Renal cortex interstitium (tissue), 11 donors: ENCODE results near the gene PIGT. TPM values are rescaled to one million over a fixed set of nuclear protein-coding genes. Genes with fewer than 3 reads are reported as not detected.
A peak's percentile ranks its signal among the peaks of the same experiment; 100 is the strongest.

Experiments used
- DNase-seq, 11 donors: peaks; one replicate each; pipeline ENCODE4 v3.0.0-alpha.2; 2013; ENCODE audit warnings: low read depth in 9 of 11, low spot score in 4 of 11; ENCODE audit errors: extremely low read depth in 1 of 11
- polyA plus RNA-seq, 3 donors: library from polyadenylated mRNA; unstranded; fragments of 120-200 nt; gene quantifications; one replicate each; pipeline ENCODE4 v1.2.1, GENCODE V29; 2013; ENCODE audit not compliant: insufficient read length in 3 of 3

PIGT gene
- polyA plus RNA-seq, 3 donors: 74.4 to 98.7 (median 91.9) TPM

GRCh38 chr20:45412653-45413052 is 3.3 kb upstream of the PIGT start:
- no peak for DNase-seq

GRCh38 chr20:45413479-45413878 is 2.5 kb upstream of the PIGT start:
- no peak for DNase-seq

- no peak for DNase-seq
Measured at GRCh38 chr20:45416917-45417316, 976 bp downstream of the PIGT start.

GRCh38 chr20:45419188-45420091 is 3.5 kb downstream of the PIGT start:
- DNase-seq: no peak

- no peak for DNase-seq
Measured at GRCh38 chr20:45420125-45420524, 4.2 kb downstream of the PIGT start.

GRCh38 chr20:45423700-45424099 is 7.8 kb downstream of the PIGT start:
- DNase-seq: no peak

GRCh38 chr20:45425561-45425960 is 9.6 kb downstream of the PIGT start:
- no peak for DNase-seq

GRCh38 chr20:45426320-45427016 is 10.5 kb downstream of the PIGT start:
- DNase-seq: no peak

- no peak for DNase-seq
Measured at GRCh38 chr20:45427236-45428149, 11.6 kb downstream of the PIGT start.

- no peak for DNase-seq
Measured at GRCh38 chr20:45429618-45430017, 13.7 kb downstream of the PIGT start.

- DNase-seq: no peak
Measured at GRCh38 chr20:45432294-45432693, 16.4 kb downstream of the PIGT start.

GRCh38 chr20:45433316-45433715 is 17.4 kb downstream of the PIGT start:
- DNase-seq: no peak

GRCh38 chr20:45433976-45434375 is 18.0 kb downstream of the PIGT start:
- DNase-seq: no peak

GRCh38 chr20:45436732-45437485 is 21.0 kb downstream of the PIGT start:
- DNase-seq: peak in 10 of 11 donors; percentile 51 to 73 (median 66)

- DNase-seq: no peak
Measured at GRCh38 chr20:45440424-45440823, 24.5 kb downstream of the PIGT start.

GRCh38 chr20:45440891-45441685 is 25.1 kb downstream of the PIGT start:
- peak in 3 of 11 donors; percentile 23 to 41 (median 40) for DNase-seq

GRCh38 chr20:45441746-45442145 is 25.8 kb downstream of the PIGT start:
- no peak for DNase-seq

- no peak for DNase-seq
Measured at GRCh38 chr20:45444050-45444449, 28.1 kb downstream of the PIGT start.
